ENCODE measurements around the gene CTSD. TPM values are rescaled to one million over a fixed set of nuclear protein-coding genes. Genes with fewer than 3 reads are reported as not detected.

Gene CTSD
- total and polyA plus RNA-seq, 8 donors, result 231 to 596 (median 310) TPM

GRCh38 chr11:1743585-1744136, 20.1 kb downstream of the CTSD start:
- no peaks in the 10 kb centered on the region for H3K4me1 ChIP-seq
- ATAC-seq (no peak), FAIRE-seq (no peak), DNase-seq (no peak)
- 80% methylated on average over 10 of the region's 10 CpGs for WGBS, 2 donors
- no peak overlapping the region for H3K27ac ChIP-seq
- intact Hi-C loops (cut with DNase I), result no loop called here
- no peak for TF ChIP-seq CTCF (IDR thresholded peaks at IDR 0.05)
- H3K4me3 ChIP-seq, result no peak overlapping the region
- no peaks in the 10 kb centered on the region for H3K9me3 ChIP-seq
- H3K27me3 ChIP-seq, result no peaks in the 10 kb centered on the region
- no peaks in the 10 kb centered on the region for H3K36me3 ChIP-seq

- FAIRE-seq (no peak), ATAC-seq (no peak), DNase-seq (no peak)
- intact Hi-C loops (cut with DNase I), result no loop called here
- Histone ChIP-seq H3K4me3 (no peak overlapping the region), H3K36me3 (no peaks in the 10 kb centered on the region), H3K9me3 (no peaks in the 10 kb centered on the region), H3K27me3 (no peaks in the 10 kb centered on the region), H3K27ac (no peak overlapping the region), H3K4me1 (no peaks in the 10 kb centered on the region)
- WGBS, 2 donors, result 63 to 80% methylated on average over 3 of the region's 3 CpGs
- TF ChIP-seq CTCF (IDR thresholded peaks at IDR 0.05), result no peak
Measured at GRCh38 chr11:1742869-1743584, 20.7 kb downstream of the CTSD start.

- H3K27ac ChIP-seq, result no peak overlapping the region
- 53 to 66% methylated on average over 4 of the region's 4 CpGs for WGBS, 2 donors
- FAIRE-seq (no peak), DNase-seq (no peak), ATAC-seq (no peak)
- no peaks in the 10 kb centered on the region for H3K9me3 ChIP-seq
- TF ChIP-seq CTCF (IDR thresholded peaks at IDR 0.05), result no peak
- intact Hi-C loops (cut with DNase I), result no loop called here
- H3K36me3 ChIP-seq, result no peaks in the 10 kb centered on the region
- no peaks in the 10 kb centered on the region for H3K27me3 ChIP-seq
- H3K4me1 ChIP-seq, result no peaks in the 10 kb centered on the region
- H3K4me3 ChIP-seq, result no peak overlapping the region
Measured at GRCh38 chr11:1742371-1742770, 21.4 kb downstream of the CTSD start.

- FAIRE-seq (no peak), DNase-seq (no peak), ATAC-seq (no peak)
- H3K4me1 ChIP-seq, result no peaks in the 10 kb centered on the region
- no peaks in the 10 kb centered on the region for H3K9me3 ChIP-seq
- H3K27ac ChIP-seq, result no peak overlapping the region
- intact Hi-C loops (cut with DNase I), result no loop called here
- H3K4me3 ChIP-seq, result no peak overlapping the region
- 61 to 69% methylated on average over 4 of the region's 4 CpGs for WGBS, 2 donors
- no peaks in the 10 kb centered on the region for H3K27me3 ChIP-seq
- H3K36me3 ChIP-seq, result no peaks in the 10 kb centered on the region
- no peak for TF ChIP-seq CTCF (IDR thresholded peaks at IDR 0.05)
Measured at GRCh38 chr11:1741741-1742140, 22.0 kb downstream of the CTSD start.

Measured in pancreas (tissue), 10 donors.